ENCODE measurements around the gene TUBA4A. TPM values are rescaled to one million over a fixed set of nuclear protein-coding genes. Genes with fewer than 3 reads are reported as not detected.

Gene TUBA4A
- polyA plus RNA-seq, 1 donor (not counting 4 experiments of a cell fraction or from before 2014, with no cell fraction given), result 524 TPM

DNA sequence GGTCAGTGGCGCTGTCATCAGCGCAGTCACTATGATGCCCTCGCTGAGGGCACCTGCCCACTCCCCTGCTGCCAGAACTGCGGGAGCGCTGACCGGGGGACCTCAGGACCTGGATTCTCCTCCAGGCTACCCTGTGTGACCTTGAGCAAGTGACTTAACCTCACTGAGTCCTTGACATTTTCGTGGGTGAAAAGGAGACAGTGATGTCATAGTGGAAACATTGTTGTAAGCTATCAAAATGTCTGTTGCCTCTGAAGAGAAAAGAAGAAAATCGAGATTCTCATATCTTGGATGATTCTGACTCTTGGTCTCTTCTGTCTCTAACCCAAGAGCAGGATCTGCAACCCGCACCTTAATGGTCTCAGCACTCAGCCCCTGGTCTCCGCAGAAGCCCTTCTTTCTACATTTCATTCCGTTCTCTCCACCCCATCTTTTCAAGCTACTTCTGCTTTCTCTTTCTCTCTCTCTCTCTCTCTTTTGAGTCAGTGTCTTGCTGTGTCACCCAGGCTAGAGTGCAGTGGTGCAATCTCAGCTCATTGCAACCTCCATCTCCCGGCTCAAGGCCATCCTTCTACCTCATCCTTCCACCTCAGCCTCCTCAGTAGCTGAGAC lies 978 bp upstream of the TUBA4A start:
- FAIRE-seq (no peak), DNase-seq (ENCODE audit: low read depth, low spot score) (no peak)
- Histone ChIP-seq H3K4me2 (ENCODE audit: control insufficient read depth, extremely low read depth, insufficient read depth, low read depth, low read length) (peak overlapping the region; percentile 95), H3K27ac (ENCODE audit: control insufficient read depth, insufficient read depth, low read length) (no peak overlapping the region), H3K9me3 (ENCODE audit: control insufficient read depth, low read depth, low read length) (no peaks in the 10 kb centered on the region), H4K20me1 (ENCODE audit: control insufficient read depth, extremely low read depth, insufficient read depth, low read length) (peaks cover 3% of the 10 kb centered on the region), H3K9me1 (ENCODE audit: control insufficient read depth, extremely low read depth, insufficient read depth, low read length) (no peaks in the 10 kb centered on the region), H3K4me1 (ENCODE audit: control insufficient read depth, extremely low read depth, insufficient read depth, low read length) (peaks cover 33% of the 10 kb centered on the region), H3K27me3 (ENCODE audit: control insufficient read depth, extremely low read depth, insufficient read depth, low read length) (peaks cover 4% of the 10 kb centered on the region), H2AFZ (ENCODE audit: control insufficient read depth, low read length) (peak overlapping the region; percentile 92), H3K36me3 (ENCODE audit: control insufficient read depth in 2 of 2, extremely low read depth in 1 of 2, insufficient read depth in 2 of 2, low read length in 2 of 2) (peaks cover 18 to 24% of the 10 kb centered on the region in 2 experiments), H3K79me2 (ENCODE audit: control insufficient read depth, insufficient read depth, low read length) (peaks cover 34% of the 10 kb centered on the region), H3K4me3 (ENCODE audit: control insufficient read depth in 2 of 3, extremely low read depth in 1 of 3, insufficient read depth in 2 of 3, low read depth in 1 of 3, low read length in 3 of 3) (peak overlapping the region; percentile 74 to 92 (median 90)), H3K9ac (ENCODE audit: control insufficient read depth, extremely low read depth, insufficient read depth, low read length) (peak overlapping the region; percentile 93)
- dilution Hi-C loops (cut with MboI; ENCODE audit: extremely low pct_ligation_motif_present, low sequenced_read_pairs), result no loop called here
- TF ChIP-seq, protein P1, sequence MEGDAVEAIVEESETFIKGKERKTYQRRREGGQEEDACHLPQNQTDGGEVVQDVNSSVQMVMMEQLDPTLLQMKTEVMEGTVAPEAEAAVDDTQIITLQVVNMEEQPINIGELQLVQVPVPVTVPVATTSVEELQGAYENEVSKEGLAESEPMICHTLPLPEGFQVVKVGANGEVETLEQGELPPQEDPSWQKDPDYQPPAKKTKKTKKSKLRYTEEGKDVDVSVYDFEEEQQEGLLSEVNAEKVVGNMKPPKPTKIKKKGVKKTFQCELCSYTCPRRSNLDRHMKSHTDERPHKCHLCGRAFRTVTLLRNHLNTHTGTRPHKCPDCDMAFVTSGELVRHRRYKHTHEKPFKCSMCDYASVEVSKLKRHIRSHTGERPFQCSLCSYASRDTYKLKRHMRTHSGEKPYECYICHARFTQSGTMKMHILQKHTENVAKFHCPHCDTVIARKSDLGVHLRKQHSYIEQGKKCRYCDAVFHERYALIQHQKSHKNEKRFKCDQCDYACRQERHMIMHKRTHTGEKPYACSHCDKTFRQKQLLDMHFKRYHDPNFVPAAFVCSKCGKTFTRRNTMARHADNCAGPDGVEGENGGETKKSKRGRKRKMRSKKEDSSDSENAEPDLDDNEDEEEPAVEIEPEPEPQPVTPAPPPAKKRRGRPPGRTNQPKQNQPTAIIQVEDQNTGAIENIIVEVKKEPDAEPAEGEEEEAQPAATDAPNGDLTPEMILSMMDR (optimal IDR thresholded peaks at IDR 0.05 in 1 of 3, IDR thresholded peaks at IDR 0.05 in 1 of 3, conservative IDR thresholded peaks at IDR 0.05 in 1 of 3; ENCODE audit: extremely low read depth in 1 of 3, insufficient read depth in 2 of 3, low read length in 3 of 3), result no peak
- no peak for TF ChIP-seq EZH2 (IDR thresholded peaks at IDR 0.05; ENCODE audit: low read length)

DNA sequence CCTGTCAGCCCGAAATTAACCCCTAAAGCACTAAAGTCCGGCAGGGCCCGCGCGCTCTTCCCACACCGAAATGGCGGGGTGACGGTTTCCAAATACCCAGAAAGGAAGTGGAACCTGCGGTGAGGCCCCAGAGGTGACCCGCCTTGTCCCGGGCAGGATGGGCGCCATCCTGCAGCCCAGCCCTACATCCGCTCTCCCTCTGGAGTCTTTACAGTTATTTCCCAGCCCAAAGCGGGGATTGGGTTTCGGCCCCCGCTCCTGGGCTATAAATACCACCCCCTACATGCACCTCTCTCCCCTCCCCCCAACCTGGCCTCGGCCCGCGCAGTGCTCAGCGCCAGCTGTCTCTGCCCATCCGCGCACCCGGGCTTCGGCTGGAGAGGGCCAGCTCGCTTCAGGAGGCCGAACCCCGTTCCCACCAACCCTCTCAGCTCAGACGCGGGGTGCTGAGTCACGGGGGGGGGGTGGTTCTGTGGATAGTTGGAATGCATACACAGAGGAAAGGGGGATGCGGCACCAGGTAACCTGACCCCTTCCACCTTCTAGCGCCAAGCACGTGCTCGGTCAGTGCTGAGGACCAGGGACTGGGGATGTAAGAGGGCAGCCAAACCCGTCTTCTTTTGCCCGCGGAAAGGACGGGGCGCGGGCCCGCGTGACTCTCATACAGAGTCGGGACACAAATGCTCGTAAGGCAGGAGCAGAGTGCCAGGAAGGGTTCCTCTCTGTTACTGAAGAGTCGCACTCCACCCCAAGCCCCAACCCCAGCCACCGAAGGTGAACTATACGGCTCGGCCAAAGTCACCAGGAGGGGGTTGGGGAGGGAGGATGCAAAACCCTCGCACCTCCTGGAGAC lies 592 bp downstream of the TUBA4A start, which contains the start of gene TUBA4B:
TSS of gene TUBA4B (plus strand) at position 344 of the 853 bp plus-strand sequence. CDS start at position 509, 165 bp downstream.
- no peak for TF ChIP-seq EZH2 (IDR thresholded peaks at IDR 0.05; ENCODE audit: low read length)
- TF ChIP-seq, protein P1 (optimal IDR thresholded peaks at IDR 0.05 in 1 of 3, IDR thresholded peaks at IDR 0.05 in 1 of 3, conservative IDR thresholded peaks at IDR 0.05 in 1 of 3; ENCODE audit: extremely low read depth in 1 of 3, insufficient read depth in 2 of 3, low read length in 3 of 3), result no peak
- Histone ChIP-seq H3K4me1 (ENCODE audit: control insufficient read depth, extremely low read depth, insufficient read depth, low read length) (peaks cover 47% of the 10 kb centered on the region), H3K27me3 (ENCODE audit: control insufficient read depth, extremely low read depth, insufficient read depth, low read length) (peaks cover 4% of the 10 kb centered on the region), H3K9ac (ENCODE audit: control insufficient read depth, extremely low read depth, insufficient read depth, low read length) (peak within 1 kb of the TSS; percentile 93), H3K9me3 (ENCODE audit: control insufficient read depth, low read depth, low read length) (no peaks in the 10 kb centered on the region), H3K36me3 (ENCODE audit: control insufficient read depth in 2 of 2, extremely low read depth in 1 of 2, insufficient read depth in 2 of 2, low read length in 2 of 2) (peaks cover 22 to 27% of the 10 kb centered on the region in 2 experiments), H3K79me2 (ENCODE audit: control insufficient read depth, insufficient read depth, low read length) (peaks cover 36% of the 10 kb centered on the region), H3K4me2 (ENCODE audit: control insufficient read depth, extremely low read depth, insufficient read depth, low read depth, low read length) (peak within 1 kb of the TSS; percentile 95), H3K9me1 (ENCODE audit: control insufficient read depth, extremely low read depth, insufficient read depth, low read length) (no peaks in the 10 kb centered on the region), H3K27ac (ENCODE audit: control insufficient read depth, insufficient read depth, low read length) (peak within 1 kb of the TSS; percentile 85), H2AFZ (ENCODE audit: control insufficient read depth, low read length) (peak within 1 kb of the TSS; percentile 92), H4K20me1 (ENCODE audit: control insufficient read depth, extremely low read depth, insufficient read depth, low read length) (peaks cover 5% of the 10 kb centered on the region), H3K4me3 (ENCODE audit: control insufficient read depth in 2 of 3, extremely low read depth in 1 of 3, insufficient read depth in 2 of 3, low read depth in 1 of 3, low read length in 3 of 3) (peak within 1 kb of the TSS; percentile 74 to 92 (median 90))
- no peak for DNase-seq (ENCODE audit: low read depth, low spot score)
- no peak for FAIRE-seq
- dilution Hi-C loops (cut with MboI; ENCODE audit: extremely low pct_ligation_motif_present, low sequenced_read_pairs), result no loop called here

All from keratinocyte (primary cell).